ENCODE results near the gene TSPAN18.

TSPAN18 gene

GRCh38 chr11:44930588-44931302 lies 204.0 kb downstream of the TSPAN18 start:
- DNase-seq: no peak

GRCh38 chr11:44931466-44931865 lies 204.7 kb downstream of the TSPAN18 start:
- no peak for DNase-seq

- no peak for DNase-seq
These were observed 207.3 kb downstream of the TSPAN18 start for GRCh38 chr11:44934110-44934509.

GRCh38 chr11:44934735-44935250 lies 208.0 kb downstream of the TSPAN18 start:
- DNase-seq: no peak

- peak; percentile 80 to 83 for DNase-seq
These were observed 209.8 kb downstream of the TSPAN18 start for GRCh38 chr11:44936525-44936924.

GRCh38 chr11:44936951-44937543 lies 210.3 kb downstream of the TSPAN18 start:
- no peak for DNase-seq

- DNase-seq: no peak
These were observed 211.4 kb downstream of the TSPAN18 start for GRCh38 chr11:44938066-44938691.

- DNase-seq: no peak
These were observed 213.1 kb downstream of the TSPAN18 start for GRCh38 chr11:44939673-44940395.

- DNase-seq: no peak
These were observed 213.6 kb downstream of the TSPAN18 start for GRCh38 chr11:44940404-44940803.

GRCh38 chr11:44940835-44941234 lies 214.1 kb downstream of the TSPAN18 start:
- no peak for DNase-seq

- no peak for DNase-seq
These were observed 214.7 kb downstream of the TSPAN18 start for GRCh38 chr11:44941259-44942021.

GRCh38 chr11:44942029-44942955 lies 215.5 kb downstream of the TSPAN18 start:
- DNase-seq: no peak

- peak in 1 of 2 donors; percentile 5 for DNase-seq
These were observed 216.4 kb downstream of the TSPAN18 start for GRCh38 chr11:44943118-44943517.

- no peak for DNase-seq
These were observed 216.9 kb downstream of the TSPAN18 start for GRCh38 chr11:44943696-44944095.

- DNase-seq: no peak
These were observed 217.6 kb downstream of the TSPAN18 start for GRCh38 chr11:44944181-44944852.

- DNase-seq: no peak
These were observed 218.1 kb downstream of the TSPAN18 start for GRCh38 chr11:44944853-44945235.

GRCh38 chr11:44945666-44946065 lies 218.9 kb downstream of the TSPAN18 start:
- no peak for DNase-seq

- DNase-seq: no peak
These were observed 219.5 kb downstream of the TSPAN18 start for GRCh38 chr11:44946263-44946662.

GRCh38 chr11:44947114-44947513 lies 220.4 kb downstream of the TSPAN18 start:
- no peak for DNase-seq

GRCh38 chr11:44948155-44948554 lies 221.4 kb downstream of the TSPAN18 start:
- no peak for DNase-seq

Data from hippocampal formation (tissue), 2 donors.